HT1080 (cell line): ENCODE measurements around the gene MTMR1. TPM values are rescaled to one million over a fixed set of nuclear protein-coding genes. Genes with fewer than 3 reads are reported as not detected.

Experiments used
- DNase-seq: peaks from one replicate; pipeline ENCODE4 v3.0.0-alpha.2; 2015; ENCODE audit warnings: low read depth
- polyA plus RNA-seq, 2 experiments: library from polyadenylated mRNA; depleted of rRNA; stranded (reverse); fragments of >200 nt; gene quantifications; 2 replicates each; pipeline ENCODE4 v1.2.3, GENCODE V29; 2015
- total RNA-seq: library from RNA; depleted of rRNA; stranded (reverse); fragments of >200 nt; shearing (Covaris generic); gene quantifications from 2 replicates; pipeline ENCODE4 v1.2.3, GENCODE V29; 2014; rRNA removed

Gene MTMR1
- 6.5 and 10.7 TPM in 2 replicates for total RNA-seq
- polyA plus RNA-seq (2015; cell fraction: cytosol; rRNA removed), result 5.4 and 6.0 TPM in 2 replicates
- 6.6 and 8.0 TPM in 2 replicates for polyA plus RNA-seq (2015; cell fraction: nucleus; rRNA removed)

GRCh38 chrX:150692831-150693724 is at the start of gene MTMR1:
TSS of gene MTMR1 (plus strand) at chrX:150693396. CDS start at chrX:150693531, 135 bp downstream.
- DNase-seq, result no peak

- DNase-seq, result no peak
Observed at GRCh38 chrX:150643958-150644357, 49.2 kb upstream of the MTMR1 start.

- no peak for DNase-seq
Observed at GRCh38 chrX:150644422-150644821, 48.8 kb upstream of the MTMR1 start.

GRCh38 chrX:150647331-150647730 is 45.9 kb upstream of the MTMR1 start:
- no peak for DNase-seq

- DNase-seq, result no peak
Observed at GRCh38 chrX:150648296-150648940, 44.8 kb upstream of the MTMR1 start.

GRCh38 chrX:150649096-150649870 is 43.9 kb upstream of the MTMR1 start:
- DNase-seq, result no peak

- DNase-seq, result no peak
Observed at GRCh38 chrX:150651906-150652305, 41.3 kb upstream of the MTMR1 start.

- no peak for DNase-seq
Observed at GRCh38 chrX:150655788-150656187, 37.4 kb upstream of the MTMR1 start.

GRCh38 chrX:150663073-150663472 is 30.1 kb upstream of the MTMR1 start:
- no peak for DNase-seq

- no peak for DNase-seq
Observed at GRCh38 chrX:150664290-150664689, 28.9 kb upstream of the MTMR1 start.

GRCh38 chrX:150676221-150676620 is 17.0 kb upstream of the MTMR1 start:
- no peak for DNase-seq

- DNase-seq, result no peak
Observed at GRCh38 chrX:150680974-150681373, 12.2 kb upstream of the MTMR1 start.

- DNase-seq, result no peak
Observed at GRCh38 chrX:150683112-150683511, 10.1 kb upstream of the MTMR1 start.

GRCh38 chrX:150683536-150684146 is 9.6 kb upstream of the MTMR1 start:
- DNase-seq, result peak; percentile 23

GRCh38 chrX:150688911-150689451 is 4.2 kb upstream of the MTMR1 start:
- peak; percentile 97 for DNase-seq

GRCh38 chrX:150690126-150690525 is 3.1 kb upstream of the MTMR1 start:
- peak; percentile 95 for DNase-seq

- DNase-seq, result no peak
Observed at GRCh38 chrX:150692296-150692695, 900 bp upstream of the MTMR1 start.

GRCh38 chrX:150693725-150694574 is 754 bp downstream of the MTMR1 start:
- DNase-seq, result peak; percentile 6

GRCh38 chrX:150694738-150695410 is 1.7 kb downstream of the MTMR1 start:
- no peak for DNase-seq
